Spleen (tissue), 11 donors: ENCODE results near the gene HOGA1. TPM values are rescaled to one million over a fixed set of nuclear protein-coding genes. Genes with fewer than 3 reads are reported as not detected.

ENCODE experiments used
- DNase-seq: peaks from one replicate; pipeline ENCODE4 v3.0.0-alpha.2; 2020
- H3K27ac ChIP-seq, 8 donors: fragments of 200-600 bp; sonication (generic) in 7 of 8; 1 replicate in 4 of 8; 2 replicates in 4 of 8; pipeline versions ENCODE4 v1.5.0 to v1.8.0; 2016 to 2021; ENCODE audit warnings: inconsistent platforms in 4 of 8, mild to moderate bottlenecking in 4 of 8, moderate library complexity in 1 of 8
- H3K27me3 ChIP-seq, 7 donors: fragments of 200-600 bp; sonication (generic) in 6 of 7; replicated peaks in 1 of 7; 1 replicate in 4 of 7; 2 replicates in 3 of 7; pipeline versions ENCODE4 v1.5.0 to v1.8.0; 2016 to 2021; ENCODE audit warnings: inconsistent platforms in 3 of 7, mild to moderate bottlenecking in 1 of 7
- H3K36me3 ChIP-seq, 6 donors: fragments of 200-600 bp; sonication (generic) in 5 of 6; 1 replicate in 4 of 6; 2 replicates in 2 of 6; pipeline versions ENCODE4 v1.5.0 to v1.8.0; 2016 to 2021; ENCODE audit warnings: inconsistent platforms in 2 of 6
- H3K4me1 ChIP-seq, 6 donors: fragments of 200-600 bp; sonication (generic) in 5 of 6; 1 replicate in 3 of 6; 2 replicates in 3 of 6; pipeline versions ENCODE4 v1.5.0 to v1.8.0; 2016 to 2021; ENCODE audit warnings: inconsistent platforms in 3 of 6
- H3K4me3 ChIP-seq, 8 donors: fragments of 200-600 bp; sonication (generic) in 7 of 8; 1 replicate in 4 of 8; 2 replicates in 4 of 8; pipeline versions ENCODE4 v1.5.0 to v1.8.0; 2016 to 2021; ENCODE audit warnings: inconsistent platforms in 4 of 8, mild to moderate bottlenecking in 4 of 8, moderate library complexity in 2 of 8
- H3K9me3 ChIP-seq, 8 donors: fragments of 200-600 bp; sonication (generic) in 7 of 8; 1 replicate in 4 of 8; 2 replicates in 4 of 8; pipeline versions ENCODE4 v1.5.0 to v1.8.0; 2016 to 2021; ENCODE audit warnings: inconsistent platforms in 4 of 8
- CTCF ChIP-seq, 11 experiments: fragments of 200-600 bp in 7 of 11; fragments of 450-650 bp in 4 of 11; sonication (generic) in 4 of 11; IDR thresholded peaks in 8 of 11; conservative IDR thresholded peaks in 3 of 11; 1 replicate in 7 of 11; 2 replicates in 4 of 11; pipeline versions ENCODE4 v1.4.0 to v1.8.0; 2016 to 2021; ENCODE audit warnings: antibody characterized with exemption in 11 of 11, inconsistent platforms in 4 of 11, mild to moderate bottlenecking in 1 of 11
- POLR2A ChIP-seq, 3 donors: fragments of 450-650 bp; IDR thresholded peaks; one replicate each; pipeline ENCODE4 v1.5.1; 2017; ENCODE audit warnings: antibody characterized with exemption in 3 of 3, mild to moderate bottlenecking in 1 of 3
- POLR2AphosphoS5 ChIP-seq, 3 donors: sonication (generic); formaldehyde crosslinking; IDR thresholded peaks; one replicate each; pipeline ENCODE4 v1.5.1; 2017; ENCODE audit warnings: antibody characterized with exemption in 3 of 3
- WGBS, 5 donors: extraction: QIAGEN DNeasy Blood & Tissue Kit in 3 of 5; methylation state at CpG; one replicate each; pipeline versions ENCODE4 v1.1.5 to v1.1.7; 2013 to 2018; 5-methylcytosine and 5-hydroxymethylcytosine counted together
- intact Hi-C: fragments of 100-400 bp; cut with DNase I; formaldehyde crosslinking; loops from one replicate; pipeline ENCODE4 v1.15.0; 2023; ENCODE audit warnings: low total_unique reads
- polyA plus RNA-seq, 3 donors: library from polyadenylated mRNA; stranded (reverse); fragments of 200-250 nt; gene quantifications; one replicate each; pipeline ENCODE4 v1.2.1, GENCODE V29; 2013
- total RNA-seq, 7 donors: library from RNA; depleted of rRNA in 3 of 7; stranded (reverse); fragments of >200 nt in 3 of 7; fragmentation: NEBNext Ultra II Directional in 4 of 7; extraction: Animal tissue kit (Norgen Biotek cat#: 25700) in 4 of 7; gene quantifications; one replicate each; pipeline versions ENCODE4 v1.1.0 to v1.2.1, GENCODE V29; 2016 to 2021
- donor health status: healthy with polysubstance abuse.
- donor health status: DM: no; HTN: no; CAD: no; lungs with moderate emphysema.
- donor health status: DM: no; HTN: no; CAD: no.
- donor health status: Bipolar disorder and iron deficiency.
- donor health status: healthy.
- donor health status: DM: no; HTN: no; CAD: no.
- donor health status: DM: yes; HTN: yes; CAD: no.

HOGA1 gene
- total and polyA plus RNA-seq, 10 donors = 0.11 to 0.42 (median 0.19) TPM; not detected in 5

DNA sequence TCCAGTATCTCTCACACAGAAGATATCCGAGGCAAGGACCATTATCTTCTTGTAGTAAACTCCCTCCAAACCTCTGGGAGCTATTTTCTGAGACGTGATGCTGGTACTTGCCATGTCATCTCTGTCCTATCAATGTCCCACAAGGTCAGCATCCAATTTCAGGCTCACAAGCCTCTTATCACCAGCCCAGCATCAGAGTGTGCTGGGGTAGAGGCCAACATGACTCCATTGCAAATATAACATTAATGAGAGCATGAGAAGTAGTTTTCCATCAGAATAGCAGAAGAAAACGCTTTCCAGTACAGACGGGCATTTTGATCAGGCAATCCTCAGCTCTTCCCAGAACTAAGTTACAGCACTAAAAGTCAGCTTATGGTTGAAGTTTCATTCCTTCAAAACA lies 43.5 kb downstream of the HOGA1 start:
- H3K4me3 ChIP-seq = no peak overlapping the region
- H3K27me3 ChIP-seq = no peaks in the 10 kb centered on the region
- H3K4me1 ChIP-seq = peaks cover 0 to 11% (median 5%) of the 10 kb centered on the region in 6 donors
- H3K27ac ChIP-seq = no peak overlapping the region
- TF ChIP-seq POLR2A (IDR thresholded peaks at IDR 0.05) (no peak), CTCF (IDR thresholded peaks at IDR 0.05 in 8 of 11, conservative IDR thresholded peaks at IDR 0.05 in 3 of 11) (no peak), POLR2AphosphoS5 (IDR thresholded peaks at IDR 0.05) (no peak)
- no peaks in the 10 kb centered on the region for H3K36me3 ChIP-seq
- intact Hi-C loops = no loop called here
- DNase-seq = no peak
- WGBS, 5 donors = 75 to 92% (median 85%) methylated on average over 4 of the region's 4 CpGs
- no peaks in the 10 kb centered on the region for H3K9me3 ChIP-seq

GRCh38 chr10:97628228-97628627 lies 44.0 kb downstream of the HOGA1 start:
- H3K4me1 ChIP-seq = peaks cover 0 to 14% (median 8%) of the 10 kb centered on the region in 6 donors
- intact Hi-C loops = no loop called here
- no peaks in the 10 kb centered on the region for H3K9me3 ChIP-seq
- H3K27me3 ChIP-seq = no peaks in the 10 kb centered on the region
- WGBS, 5 donors = 94 to 98% (median 95%) methylated on average over 3 of the region's 3 CpGs
- no peaks in the 10 kb centered on the region for H3K36me3 ChIP-seq
- no peak for TF ChIP-seq CTCF (IDR thresholded peaks at IDR 0.05 in 8 of 11, conservative IDR thresholded peaks at IDR 0.05 in 3 of 11)
- no peak for TF ChIP-seq POLR2AphosphoS5 (IDR thresholded peaks at IDR 0.05)
- TF ChIP-seq POLR2A (IDR thresholded peaks at IDR 0.05) = no peak
- no peak for DNase-seq
- no peak overlapping the region for H3K27ac ChIP-seq
- H3K4me3 ChIP-seq = no peak overlapping the region

DNA sequence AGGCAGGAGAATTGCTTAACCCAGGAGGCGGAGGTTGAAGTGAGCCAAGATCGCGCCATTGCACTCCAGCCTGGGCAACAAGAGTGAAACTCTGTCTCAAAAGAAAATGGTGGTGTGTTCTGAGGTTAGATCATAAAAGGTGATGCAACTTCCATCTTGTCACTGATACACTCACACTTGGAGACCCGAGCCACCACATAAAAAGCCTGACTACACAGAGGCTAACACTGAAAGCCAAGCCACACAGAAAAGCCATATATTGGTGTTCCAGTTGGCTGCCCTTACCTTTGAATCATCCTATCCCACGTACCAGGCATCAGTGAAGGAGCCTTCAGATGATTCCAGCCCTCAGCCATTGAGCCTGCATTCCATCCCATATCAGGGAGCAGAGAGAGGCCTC lies 45.1 kb downstream of the HOGA1 start:
- intact Hi-C loops = no loop called here
- Histone ChIP-seq H3K27ac (no peak overlapping the region), H3K36me3 (no peaks in the 10 kb centered on the region), H3K9me3 (no peaks in the 10 kb centered on the region), H3K27me3 (no peaks in the 10 kb centered on the region), H3K4me1 (peaks cover 0 to 23% (median 14%) of the 10 kb centered on the region in 6 donors), H3K4me3 (no peak overlapping the region)
- no peak for TF ChIP-seq CTCF (IDR thresholded peaks at IDR 0.05 in 8 of 11, conservative IDR thresholded peaks at IDR 0.05 in 3 of 11)
- TF ChIP-seq POLR2AphosphoS5 (IDR thresholded peaks at IDR 0.05) = no peak
- TF ChIP-seq POLR2A (IDR thresholded peaks at IDR 0.05) = no peak
- DNase-seq = no peak
- 86 to 95% (median 89%) methylated on average over 5 of the region's 5 CpGs for WGBS, 5 donors

GRCh38 chr10:97631098-97631497 lies 46.9 kb downstream of the HOGA1 start:
- TF ChIP-seq POLR2AphosphoS5 (IDR thresholded peaks at IDR 0.05) (no peak), CTCF (IDR thresholded peaks at IDR 0.05 in 8 of 11, conservative IDR thresholded peaks at IDR 0.05 in 3 of 11) (no peak)
- Histone ChIP-seq H3K9me3 (no peaks in the 10 kb centered on the region), H3K4me3 (no peak overlapping the region), H3K27me3 (no peaks in the 10 kb centered on the region), H3K36me3 (no peaks in the 10 kb centered on the region), H3K4me1 (peaks cover 0 to 23% (median 14%) of the 10 kb centered on the region in 6 donors), H3K27ac (no peak overlapping the region)
- intact Hi-C loops = no loop called here
- no peak for DNase-seq
